GM19395 (cell line): Measurements from ENCODE around the gene HJURP.

Source experiments
- ATAC-seq: cut with Tn5 transposase; IDR thresholded peaks from one replicate; pipeline ENCODE4 v1.9.1; 2021; ENCODE audit warnings: mild to moderate bottlenecking, moderate library complexity; ENCODE audit not compliant: unreplicated experiment

Gene HJURP

DNA sequence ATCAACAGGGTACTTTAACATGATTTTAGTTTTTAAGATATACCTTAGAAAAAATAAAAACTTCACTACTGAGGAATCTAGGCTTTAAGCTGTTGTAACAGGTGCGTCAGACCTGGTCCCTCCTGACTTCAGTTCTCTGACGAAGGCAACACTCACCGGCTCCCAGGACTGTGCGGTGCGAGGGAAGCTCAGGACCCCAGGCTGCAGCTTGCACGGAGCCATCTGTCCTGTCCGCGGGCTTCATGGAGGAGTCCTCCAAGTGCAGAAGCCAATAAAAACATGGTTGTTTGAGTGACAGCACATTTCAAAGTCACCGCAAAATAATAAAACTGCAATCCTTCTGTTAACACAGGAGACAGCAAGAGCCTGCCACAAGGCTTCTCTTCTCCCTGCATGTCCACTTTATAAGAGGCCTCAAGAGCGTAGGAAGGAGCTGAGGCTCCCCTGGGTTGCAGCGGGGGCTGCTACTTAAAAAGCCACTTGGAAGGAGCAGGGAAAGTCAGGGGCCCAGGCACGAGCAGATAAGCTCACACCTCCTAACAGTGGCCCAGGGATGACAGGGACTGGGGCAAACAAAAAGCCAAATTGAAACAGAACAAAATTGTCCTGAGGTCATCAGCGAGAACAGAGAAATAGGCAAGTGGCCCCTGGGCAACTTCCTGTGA lies 4.6 kb downstream of the HJURP start:
- no peak for ATAC-seq

DNA sequence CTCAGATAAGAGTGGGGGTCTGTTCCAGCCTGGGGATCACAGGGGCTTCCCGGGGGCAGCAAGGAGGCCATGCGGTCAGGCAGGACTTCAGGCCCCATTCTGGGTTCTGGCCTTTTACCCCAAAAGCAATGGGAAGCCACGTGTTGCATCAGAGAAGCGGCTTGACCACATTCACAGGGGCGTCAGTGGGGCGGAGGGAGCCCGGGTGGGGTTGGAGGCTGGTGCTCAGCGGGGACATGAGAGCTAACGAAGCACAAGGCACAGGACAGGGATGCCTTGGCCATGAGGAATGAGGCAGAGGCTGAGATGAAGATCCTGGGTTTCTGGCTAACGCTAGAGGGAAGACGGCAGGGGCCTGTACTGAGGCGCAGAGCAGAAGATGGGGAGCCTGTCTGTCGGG lies 6.1 kb downstream of the HJURP start:
- ATAC-seq, result no peak

DNA sequence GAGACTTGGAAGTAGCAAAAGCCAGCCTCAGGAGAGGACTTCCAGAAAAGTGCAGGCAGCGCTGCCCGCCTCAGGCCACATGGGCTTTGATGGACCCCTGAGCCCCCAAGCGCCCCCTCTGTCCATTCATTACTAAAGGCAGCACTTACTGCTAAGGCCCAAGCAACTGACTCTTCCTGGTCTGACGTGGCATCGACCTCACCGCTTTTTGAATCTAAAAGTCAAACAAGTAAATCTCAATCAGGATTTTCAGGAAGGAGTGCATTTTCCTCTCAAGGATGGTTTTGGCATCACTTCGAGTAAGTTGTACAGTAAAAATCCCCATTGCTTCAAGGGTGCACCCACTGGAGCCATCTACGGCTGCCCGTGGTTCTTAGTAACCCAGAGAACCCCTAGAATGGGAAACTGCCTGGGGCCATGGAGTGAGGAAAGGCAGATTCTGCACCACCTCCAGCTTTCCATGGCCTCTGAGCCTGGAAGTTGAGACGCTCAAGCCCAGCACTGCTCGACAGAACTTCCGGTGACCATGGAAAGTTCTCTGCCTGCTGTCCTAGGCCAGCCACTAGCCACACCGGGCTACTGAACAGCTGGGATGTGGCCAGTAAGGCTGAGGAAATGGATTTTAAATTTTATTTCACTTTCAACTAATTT lies 7.0 kb downstream of the HJURP start:
- no peak for ATAC-seq

DNA sequence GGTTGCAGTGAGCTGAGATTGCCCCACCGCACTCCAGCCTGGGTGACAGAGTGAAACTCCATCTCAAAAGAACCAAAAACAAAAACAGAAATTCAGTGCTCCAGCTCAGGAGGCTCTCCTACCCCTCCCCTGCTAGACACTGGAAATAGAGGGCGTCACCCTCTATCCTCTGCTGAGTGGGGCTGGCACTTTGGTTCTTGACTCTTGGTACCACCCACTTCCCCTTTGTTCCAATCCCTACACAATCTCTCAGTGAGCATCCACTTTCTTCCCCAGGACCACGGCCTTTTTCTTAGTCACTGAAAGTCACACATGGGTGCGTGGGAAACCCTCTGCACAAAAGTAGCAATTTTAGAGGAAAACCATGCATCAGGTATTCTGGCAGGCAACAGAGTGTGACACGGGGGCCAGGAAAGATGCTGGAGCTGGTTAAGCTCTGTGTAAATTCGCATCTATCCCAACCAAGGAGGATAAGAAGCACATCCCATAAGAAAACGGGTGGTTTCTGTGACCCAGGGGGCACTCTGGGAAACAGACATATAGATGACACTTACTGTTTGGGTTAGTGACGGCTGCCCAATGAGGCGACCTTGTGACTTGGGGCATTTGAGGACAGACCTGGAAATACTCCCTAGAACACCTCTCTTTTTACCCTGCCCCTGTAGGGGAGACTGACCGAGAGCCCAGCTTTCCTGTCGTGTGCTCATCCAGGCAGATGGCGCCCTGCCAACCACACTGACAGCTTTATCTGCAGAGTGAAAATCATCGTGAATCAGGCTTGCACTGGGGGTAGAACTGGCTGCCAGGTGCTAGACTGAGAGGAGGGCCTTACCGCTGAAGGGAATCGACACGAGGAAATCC lies 7.7 kb downstream of the HJURP start:
- ATAC-seq, result no peak

DNA sequence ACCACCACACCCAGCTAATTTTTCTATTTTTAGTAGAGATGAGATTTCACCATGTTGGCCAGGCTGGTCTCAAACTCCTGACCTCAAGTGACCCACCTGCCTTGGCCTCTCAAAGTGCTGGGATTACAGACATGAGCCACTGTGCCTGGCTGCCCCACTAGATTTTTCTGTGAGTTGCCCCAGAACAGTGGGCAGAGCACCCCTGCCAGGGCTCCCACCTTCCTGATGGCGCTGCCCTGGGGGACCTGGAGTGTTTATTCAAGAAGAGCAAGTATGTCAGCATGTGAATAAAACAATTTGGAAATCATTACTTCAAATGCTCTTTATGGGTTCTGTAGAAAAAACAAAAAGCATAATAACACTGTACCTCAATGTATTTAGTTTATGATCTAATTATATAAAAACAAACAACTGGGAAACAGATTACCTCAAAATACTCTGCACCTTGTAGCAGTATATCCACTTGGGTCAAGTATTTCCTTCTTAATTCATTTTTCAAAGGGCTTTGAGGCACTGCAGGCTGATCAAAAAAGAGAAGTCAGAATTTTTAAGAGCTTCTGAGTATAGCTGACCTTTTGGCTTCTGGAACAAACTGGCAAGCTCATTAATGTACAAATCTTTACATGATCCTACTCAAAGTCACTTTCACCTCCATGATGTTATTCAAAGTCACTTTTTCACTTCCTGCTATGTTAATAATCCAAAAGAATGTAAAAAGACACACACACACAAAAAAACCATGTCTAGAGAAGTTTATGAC lies 8.9 kb downstream of the HJURP start:
- no peak for ATAC-seq

DNA sequence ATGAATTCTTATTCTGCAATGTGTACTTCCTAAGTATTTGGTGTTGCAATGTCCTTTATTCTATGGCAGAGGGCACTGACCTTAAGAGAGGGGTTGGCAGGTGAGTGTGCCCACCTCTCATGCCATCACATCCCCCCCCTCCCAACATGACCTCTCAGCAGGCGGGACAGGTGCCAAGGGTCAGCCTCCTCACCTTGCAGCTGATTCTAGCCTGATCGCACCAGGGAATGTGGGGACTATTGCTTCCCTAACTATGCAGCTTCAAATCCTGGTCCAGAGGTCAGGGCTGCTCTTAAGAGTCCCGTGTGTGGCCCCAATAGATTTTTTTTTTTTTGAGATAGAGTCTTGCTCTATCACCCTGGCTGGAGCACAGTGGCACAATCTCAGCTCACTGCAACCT lies 9.5 kb downstream of the HJURP start:
- ATAC-seq, result no peak

DNA sequence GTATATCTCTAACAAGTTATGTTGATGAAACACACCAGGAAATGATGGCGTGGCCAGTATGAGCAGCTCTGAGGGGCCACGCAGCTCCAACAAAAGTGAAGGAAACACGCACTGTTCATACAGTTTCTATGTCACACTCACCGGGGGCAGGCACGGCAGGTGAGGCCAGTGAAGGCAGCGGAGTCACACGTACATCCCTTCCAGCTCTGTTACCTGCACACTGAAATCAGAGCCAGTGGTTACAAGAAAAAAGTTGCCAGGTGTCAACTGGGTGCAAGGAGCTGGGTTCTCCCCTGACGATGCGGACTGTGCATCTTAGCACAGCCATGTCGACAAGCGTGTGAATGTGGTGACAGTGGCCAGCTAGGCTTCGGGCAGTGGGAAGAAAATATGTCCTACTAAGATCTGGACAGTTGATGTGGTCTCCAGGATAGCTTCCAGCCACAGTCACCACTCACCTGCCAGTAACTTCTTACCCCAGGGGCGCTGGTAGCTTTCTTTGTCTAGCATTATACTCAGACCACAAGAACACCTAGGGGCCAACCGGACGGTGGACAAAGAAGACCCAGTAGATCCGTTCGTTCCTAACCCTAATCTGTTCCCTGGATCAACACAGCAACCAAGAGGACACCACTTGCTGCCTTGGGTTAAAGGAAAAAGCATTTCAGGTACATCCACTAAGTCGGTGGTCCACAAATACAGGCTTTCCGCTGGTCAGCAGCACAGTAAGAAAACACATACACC lies 10.1 kb downstream of the HJURP start:
- ATAC-seq, result no peak

DNA sequence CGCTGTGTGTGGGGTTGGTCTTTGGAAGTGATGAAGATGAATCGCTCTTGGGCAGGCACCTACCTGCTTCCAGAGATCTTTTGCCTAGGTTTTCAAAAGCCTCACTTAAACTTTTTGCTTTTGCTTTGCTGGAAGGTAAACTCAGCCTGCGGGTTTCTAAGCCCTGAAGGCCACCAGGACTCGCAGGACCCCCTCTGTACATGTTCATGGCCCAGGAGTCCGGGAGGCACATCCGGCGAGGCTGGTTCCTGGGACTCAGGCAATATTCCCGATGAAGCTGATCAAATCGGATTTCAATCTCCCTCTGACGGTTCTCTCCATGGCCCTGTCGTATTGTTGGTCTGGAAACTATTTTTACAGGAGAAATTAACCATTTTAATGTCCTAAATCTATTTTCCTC lies 13.2 kb downstream of the HJURP start:
- ATAC-seq, result no peak

DNA sequence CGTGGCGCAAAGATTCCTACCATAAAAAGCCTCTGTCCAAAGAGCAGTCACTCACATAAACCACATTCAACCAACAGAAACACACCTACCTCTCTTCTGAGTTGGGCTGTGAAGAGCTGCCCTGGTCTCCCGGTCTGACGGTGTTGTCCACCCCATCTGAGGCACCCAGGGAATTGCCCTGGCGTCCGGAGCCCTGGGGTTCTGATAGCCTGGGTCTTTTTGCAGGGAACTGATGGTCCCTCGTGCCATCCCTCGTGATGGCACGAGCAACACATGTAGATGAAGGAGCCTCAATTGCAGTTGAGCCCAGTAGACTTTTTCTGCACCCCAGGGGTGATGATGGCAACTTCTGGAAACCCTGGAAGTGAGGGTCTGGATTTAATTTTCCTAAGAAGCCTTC lies 13.8 kb downstream of the HJURP start:
- no peak for ATAC-seq

DNA sequence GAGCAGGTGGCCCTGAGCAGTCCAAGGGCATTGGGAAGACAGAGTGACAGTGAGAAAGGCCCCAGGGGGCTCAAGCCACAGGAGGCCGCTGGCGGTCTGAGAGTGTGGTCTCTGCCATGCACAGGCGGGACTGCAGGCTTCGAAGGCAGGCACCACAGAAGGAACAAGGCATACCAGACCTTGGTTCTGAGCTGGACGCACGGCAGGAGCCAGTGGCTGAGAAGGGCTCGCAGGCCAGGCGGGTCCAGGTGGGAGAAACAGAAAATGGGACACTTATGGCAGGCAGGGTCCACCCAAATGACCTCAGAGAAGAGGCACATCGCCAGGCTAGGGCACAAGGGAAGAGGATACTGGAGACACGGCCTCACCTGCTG lies 14.9 kb downstream of the HJURP start:
- no peak for ATAC-seq

DNA sequence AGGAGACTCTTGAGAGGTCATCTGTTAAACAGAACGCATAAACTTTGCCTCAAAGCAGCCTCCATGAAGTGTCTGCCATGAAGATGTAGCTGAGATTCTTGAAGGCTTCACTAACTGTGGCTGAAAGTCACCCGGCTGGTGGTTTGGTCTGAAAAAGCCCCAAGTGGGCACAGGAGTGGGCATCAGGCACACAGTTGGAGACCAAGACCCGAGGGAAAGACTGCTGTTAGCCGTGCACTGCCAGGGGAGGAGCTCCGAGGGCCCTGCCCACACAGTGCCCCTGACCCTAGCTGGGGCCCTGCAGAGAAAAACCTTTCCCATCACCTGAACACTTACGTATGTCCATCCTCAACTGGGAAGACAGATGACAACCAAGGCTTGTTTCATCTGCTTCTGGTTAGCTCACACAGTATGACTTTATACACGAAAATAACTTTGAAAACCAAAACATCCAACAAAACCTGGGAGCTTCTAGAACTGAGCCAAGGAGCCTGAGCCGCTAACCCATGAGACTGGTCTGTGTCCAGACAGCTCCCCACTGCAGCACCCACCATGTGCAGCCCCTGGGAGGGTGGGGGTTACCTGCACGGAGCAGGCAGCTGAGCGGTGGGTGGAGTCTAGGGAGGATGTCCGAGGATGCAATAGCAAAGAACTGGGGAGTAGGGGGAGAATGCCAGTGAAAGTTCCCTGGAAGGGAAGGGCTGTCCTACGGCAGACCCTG lies 15.4 kb downstream of the HJURP start:
- no peak for ATAC-seq

DNA sequence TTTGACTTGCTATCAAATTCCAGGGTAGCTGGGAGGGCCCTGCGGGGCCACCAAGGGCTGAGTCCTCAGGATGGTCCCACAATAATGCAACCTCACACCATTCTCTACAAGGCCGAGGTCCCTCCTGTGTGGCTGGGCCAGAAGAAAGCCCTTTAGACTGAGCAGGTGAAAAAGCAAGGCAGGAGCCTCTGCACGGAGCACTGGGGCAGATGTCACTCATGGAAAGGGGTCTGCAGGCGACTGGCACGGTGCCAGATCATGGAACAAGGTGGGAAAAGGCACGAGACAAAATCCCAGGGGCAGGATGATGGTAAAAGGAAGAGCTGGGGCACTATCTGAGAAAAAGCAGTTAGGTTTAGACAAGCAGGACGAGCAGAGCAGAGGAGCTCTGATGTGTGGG lies 16.1 kb downstream of the HJURP start:
- no peak for ATAC-seq

DNA sequence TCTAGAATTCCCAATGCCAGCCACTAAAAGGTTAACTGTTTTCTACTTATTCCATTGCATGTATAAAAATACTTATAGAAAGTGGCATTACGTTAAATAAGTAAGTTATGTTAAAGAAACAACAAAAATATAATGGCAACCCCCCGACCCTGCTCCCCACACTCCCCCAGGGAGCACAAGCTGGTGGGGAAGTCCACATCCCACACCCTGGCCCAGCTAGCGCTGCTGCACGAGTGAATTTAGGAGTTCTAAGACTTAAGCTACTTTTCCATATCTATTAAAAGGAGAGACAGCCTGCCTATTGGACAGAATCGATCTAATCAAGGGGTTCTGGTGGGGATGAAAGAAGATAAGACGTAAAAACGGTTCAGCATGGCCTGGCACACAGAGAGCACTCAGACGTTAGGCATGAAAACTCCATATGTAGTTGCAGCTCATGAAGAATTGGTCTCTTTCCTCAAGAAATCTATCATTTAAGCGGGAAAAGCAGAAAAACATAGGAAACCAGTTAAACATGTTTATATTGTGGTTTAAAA lies 16.6 kb downstream of the HJURP start:
- ATAC-seq, result no peak

DNA sequence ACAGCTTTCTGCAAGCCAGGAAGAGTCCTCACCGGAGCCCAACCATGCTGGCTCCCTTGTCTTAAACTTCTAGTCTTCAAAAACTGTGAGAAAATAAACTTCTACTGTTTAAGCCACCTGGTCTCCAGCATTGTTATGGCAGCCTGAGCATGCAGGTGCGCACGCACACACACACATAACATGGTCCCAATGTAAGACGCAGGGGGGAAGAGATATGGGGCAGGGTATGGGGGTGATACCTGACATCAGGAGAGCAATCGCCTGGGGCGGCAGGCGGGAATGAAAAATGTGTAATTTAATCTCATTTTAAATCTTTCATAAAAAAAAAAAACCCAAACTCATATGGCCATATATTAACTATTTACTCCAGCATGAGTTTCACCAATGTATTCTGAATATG lies 18.0 kb downstream of the HJURP start:
- ATAC-seq, result no peak

DNA sequence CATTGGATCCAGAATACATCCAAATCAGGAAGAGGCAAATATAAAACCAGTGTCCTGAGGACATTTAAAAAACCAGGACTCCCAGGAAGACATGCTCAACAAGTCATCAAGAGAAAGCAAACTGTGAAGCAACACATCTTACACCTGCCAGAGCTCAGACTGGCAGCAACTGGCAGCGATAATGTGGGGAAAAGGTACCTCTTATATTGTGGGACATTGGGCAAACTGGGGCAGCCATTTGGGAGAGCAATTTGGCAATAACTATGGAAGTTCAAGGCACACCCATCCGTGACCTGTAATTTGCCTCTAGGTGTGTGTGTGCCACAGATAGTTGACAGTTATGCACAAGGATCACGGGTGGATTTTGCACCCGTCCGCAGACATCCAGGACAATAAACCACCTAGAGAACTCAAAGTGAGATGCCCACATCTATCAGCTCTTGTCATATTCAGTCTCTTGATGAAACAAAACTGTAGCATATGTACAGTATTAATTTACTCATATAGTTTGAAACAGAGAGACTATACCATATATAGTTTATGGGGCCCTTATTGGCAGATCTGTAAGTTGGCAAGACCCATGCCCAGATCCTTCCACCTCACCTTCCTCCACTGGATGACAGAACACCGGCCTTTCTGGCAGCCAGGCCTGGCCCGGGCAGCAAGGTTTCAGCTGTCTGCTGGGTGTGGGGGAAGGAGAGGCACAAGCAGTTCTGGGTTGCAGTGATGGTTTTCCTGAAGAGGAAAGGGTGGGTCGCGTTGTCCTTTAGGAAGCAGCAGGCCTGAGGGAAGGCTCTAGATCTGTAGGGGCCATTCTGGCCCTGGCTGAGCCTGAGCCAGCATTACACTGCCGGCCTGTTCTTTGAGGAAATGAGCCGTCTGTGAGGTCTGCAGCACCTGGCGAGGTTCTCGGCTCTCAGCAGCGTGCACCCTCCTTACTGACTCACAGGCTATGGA lies 18.8 kb downstream of the HJURP start:
- ATAC-seq, result no peak

DNA sequence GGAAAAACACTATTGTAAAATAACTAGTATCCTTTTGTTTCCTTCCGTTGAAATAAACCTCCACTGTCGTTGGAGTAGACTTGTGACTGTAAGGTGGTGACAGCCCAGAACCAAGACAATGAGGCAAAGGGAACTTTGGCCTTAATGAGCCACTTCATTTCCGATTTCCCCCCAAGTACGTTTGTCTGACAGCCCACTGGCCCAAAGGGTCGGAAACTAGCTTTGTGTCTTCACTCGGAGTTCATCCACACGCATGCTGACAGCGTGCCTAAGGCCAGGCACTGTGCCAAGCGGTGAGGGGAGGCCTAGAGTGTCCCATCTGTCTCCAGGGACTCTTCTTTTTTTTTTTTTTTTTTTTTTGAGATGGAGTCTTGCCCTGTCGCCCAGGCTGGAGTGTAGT lies 21.0 kb downstream of the HJURP start:
- ATAC-seq, result no peak

DNA sequence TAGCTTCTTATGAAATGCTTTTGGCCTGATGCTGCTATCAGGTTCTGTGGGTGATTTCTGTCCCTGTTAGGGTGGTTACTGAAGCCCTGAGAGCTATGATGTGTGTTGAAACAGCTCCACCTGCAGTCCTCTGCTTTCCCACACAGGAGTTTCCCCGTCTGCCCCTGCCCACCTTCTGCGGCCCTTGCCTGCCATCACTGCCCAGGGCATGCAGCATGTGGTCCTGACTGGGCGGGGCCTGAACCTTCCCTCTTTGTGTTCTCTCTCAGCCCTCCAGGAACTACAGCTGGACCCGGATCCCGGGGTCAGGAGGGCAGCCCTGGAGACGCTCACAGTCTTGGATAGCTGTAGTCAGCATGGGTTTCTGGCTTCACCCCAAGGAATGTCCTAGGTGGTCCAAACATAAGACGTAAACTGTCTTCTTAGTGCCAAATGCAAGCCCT lies 21.4 kb downstream of the HJURP start:
- ATAC-seq, result no peak

DNA sequence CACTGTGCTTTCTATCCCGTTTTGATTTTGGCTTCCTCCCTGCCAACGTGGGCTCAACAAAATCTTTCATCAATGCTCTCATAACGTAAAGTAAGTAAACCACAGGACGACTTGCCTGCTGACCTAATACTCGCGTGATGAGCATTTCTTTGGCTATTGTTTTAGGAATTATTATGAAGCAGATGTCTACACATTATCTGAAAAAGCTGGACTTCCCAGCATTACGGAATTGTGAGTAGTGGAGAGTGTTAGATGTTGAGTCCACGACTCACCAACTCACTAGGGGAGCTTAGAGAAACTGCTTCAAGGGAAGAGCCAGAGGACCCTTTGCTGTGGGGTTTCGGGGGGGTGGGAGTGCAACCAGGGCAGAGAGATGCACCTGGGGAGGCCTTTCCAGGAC lies 21.9 kb downstream of the HJURP start:
- ATAC-seq, result no peak

DNA sequence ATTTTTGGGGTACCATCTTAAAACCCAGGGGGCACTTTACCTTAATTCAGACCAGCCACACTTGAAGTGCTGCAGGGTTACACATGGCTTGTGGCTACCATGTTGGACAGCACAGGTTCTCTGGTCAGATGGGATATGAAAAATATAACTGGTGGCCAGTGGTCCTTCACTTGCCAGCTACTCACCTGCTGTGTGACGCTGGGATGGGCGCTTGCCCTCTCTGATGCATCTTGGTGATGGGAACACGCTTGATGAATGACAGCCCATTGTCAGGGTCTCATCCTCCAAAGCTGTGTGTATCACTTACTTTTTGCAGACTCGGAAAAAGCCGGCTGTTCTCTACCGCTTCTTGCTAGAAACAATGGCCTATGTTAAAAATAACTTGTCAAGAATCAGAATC lies 22.5 kb downstream of the HJURP start:
- no peak for ATAC-seq
